Activated CD4-positive, alpha-beta T cell treated with anti-CD3 and anti-CD28 coated beads, Interleukin-2, amount 50 U/mL, for 16 hours (primary cell): ENCODE data around the gene CIITA.
"Not testable (repeated sequence)": the region's sequence is repeated elsewhere in the genome, so short reads cannot be mapped to it uniquely, and the experiment has no call there.

Experiments
- DNase-seq: peaks from one replicate; pipeline ENCODE4 v3.0.0-alpha.2; 2020

CIITA gene

DNA sequence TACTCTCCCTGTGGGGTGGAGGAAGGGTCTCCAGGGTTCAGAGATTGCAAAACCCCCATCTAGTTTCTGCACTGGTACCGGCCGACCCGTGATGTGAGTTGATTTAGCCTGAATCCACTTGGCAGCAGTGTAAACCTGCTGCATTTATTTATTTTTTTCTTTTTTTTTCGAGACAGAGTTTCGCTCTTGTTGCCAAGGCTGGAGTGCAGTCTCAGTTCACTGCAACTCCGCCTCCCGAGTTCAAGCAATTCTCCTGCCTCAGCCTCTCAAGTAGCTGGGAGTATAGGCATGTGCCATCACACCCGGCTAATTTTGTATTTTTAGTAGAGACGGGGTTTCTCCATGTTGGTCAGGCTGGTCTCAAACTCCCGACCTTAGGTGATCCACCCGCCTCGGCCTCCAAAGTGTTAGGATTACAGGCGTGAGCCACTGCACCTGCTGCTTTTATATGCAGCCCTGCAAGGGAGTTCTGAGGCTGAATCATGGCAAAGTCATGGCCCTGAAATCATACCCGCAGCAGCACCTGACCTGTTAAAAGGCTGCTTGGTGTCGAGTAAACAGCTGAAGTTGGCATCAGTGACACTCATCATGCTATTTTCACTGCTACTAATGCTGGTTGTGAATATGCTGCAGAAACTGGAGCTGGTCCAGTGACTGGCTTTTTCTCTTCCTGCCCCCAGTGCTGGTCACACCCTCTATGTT, 43.9 kb downstream of the CIITA start:
- no peak for DNase-seq

DNA sequence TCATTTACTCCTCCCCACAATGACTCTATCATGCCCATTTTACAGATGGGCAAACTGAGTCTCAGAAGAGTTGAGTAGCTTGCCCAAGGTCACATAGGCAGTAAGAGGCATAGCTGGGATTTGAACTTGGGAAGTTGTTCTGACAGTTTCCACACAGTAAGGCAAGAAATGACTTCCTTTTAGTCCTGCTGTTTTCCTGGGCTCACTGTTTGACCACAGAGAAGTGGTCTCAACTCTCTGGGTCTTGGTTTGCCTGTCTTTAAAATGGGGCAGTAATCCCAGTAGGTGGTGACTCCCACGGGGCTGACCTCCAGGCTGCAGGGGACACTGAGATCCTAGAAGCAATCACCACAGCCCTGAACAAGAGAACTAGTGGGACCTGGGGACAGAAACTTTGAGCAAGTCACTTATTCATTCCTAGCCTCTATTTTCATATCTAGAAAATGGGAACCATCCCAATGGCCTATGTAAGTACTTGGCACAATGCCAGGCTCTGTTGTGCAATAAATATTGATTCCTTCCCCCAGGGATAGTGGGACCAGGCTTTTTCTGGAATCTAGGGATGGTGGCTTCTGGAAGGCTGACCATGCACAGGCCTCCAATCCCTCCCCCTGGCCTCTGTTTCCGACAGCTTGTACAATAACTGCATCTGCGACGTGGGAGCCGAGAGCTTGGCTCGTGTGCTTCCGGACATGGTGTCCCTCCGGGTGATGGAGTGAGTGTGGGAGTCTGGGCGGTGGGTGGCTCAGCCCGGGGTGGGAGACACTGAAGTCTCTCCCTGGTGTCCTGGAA, 44.7 kb downstream of the CIITA start:
- DNase-seq: no peak

DNA sequence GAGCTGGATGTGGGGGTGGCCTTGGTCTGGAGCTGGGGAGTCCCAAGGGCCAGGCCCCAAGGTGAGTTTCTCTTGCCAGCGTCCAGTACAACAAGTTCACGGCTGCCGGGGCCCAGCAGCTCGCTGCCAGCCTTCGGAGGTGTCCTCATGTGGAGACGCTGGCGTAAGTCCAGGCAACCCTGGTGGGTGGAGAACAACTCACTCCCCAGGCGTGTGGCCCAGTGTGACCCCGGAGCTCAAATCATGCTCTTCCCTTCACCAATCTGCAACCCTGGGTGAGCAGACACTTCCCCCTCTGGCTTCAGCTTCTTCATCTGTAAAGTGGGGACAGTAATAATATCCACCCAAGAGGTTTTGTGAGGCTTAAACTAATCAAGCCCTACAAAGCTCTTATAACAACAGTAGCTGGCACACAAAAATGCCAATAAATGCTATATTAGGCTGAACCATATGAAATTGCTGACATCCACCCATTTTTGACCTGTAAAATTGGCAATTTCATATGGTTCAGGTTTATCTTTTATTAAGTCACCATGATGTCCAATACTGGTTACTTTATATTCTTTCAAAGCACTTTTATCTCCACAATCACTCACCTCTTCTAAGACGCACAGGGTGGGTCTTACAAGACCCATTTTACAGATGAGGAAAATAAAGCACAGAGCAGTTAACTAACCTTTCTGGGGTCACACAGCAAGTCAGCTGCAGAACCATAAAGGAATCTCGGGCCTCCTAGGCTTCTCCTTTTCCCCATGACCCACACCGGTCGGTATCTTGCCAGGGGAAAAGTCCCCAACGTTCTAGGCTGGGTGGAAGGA, 45.5 kb downstream of the CIITA start:
- no peak for DNase-seq

DNA sequence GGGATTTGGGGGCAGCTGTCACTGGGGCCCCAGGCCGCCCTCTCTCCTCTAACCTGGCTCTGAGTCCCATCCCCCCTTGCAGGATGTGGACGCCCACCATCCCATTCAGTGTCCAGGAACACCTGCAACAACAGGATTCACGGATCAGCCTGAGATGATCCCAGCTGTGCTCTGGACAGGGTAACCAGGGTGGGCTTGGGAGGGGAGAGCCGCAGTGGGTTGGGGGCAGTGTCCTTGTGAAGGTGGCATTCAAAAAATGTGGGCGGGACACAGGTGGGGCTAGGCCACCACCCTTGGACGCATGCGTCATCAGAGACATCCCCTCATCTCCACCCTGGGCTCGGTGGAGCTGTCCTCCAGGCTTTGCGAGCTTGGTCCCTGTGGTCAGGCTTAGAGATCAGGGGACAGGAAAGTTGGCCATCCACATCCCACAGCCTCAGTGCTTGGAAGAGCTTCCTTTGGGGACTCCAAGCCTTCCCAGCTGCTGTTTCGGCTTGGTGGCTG, 46.2 kb downstream of the CIITA start:
- DNase-seq: no peak

DNA sequence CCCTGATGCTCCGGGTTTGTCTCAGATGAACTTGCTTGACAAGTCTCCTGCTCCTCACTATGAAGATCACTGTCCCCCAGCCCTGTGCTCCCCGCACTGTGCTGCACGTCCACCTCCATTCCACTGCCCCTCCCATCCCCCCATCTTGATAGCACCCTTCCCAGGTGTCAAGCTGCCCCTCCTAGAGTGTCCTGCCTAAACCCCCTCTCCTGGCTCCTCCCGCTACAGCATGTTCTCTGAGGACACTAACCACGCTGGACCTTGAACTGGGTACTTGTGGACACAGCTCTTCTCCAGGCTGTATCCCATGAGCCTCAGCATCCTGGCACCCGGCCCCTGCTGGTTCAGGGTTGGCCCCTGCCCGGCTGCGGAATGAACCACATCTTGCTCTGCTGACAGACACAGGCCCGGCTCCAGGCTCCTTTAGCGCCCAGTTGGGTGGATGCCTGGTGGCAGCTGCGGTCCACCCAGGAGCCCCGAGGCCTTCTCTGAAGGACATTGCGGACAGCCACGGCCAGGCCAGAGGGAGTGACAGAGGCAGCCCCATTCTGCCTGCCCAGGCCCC, 46.7 kb downstream of the CIITA start:
- no peak for DNase-seq

DNA sequence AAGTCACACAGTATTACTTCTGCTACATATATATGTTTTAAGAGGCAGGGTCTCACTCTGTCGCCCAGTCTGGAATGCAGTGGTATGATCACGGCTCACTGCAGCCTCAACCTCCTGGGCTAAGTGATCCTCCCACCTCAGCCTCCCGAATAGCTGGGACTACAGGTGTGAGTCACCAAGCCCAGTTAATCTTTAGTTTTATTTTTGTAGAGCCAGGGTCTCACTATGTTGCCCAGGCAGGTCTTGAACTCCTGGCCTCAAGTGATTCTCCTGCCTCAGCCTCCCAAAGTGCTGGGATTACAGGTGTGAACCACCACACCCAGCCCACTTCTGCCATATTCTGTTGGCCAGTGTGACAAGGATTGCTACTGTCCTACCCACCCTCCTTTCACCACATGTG, 48.3 kb downstream of the CIITA start:
- DNase-seq: not testable (repeated sequence)

DNA sequence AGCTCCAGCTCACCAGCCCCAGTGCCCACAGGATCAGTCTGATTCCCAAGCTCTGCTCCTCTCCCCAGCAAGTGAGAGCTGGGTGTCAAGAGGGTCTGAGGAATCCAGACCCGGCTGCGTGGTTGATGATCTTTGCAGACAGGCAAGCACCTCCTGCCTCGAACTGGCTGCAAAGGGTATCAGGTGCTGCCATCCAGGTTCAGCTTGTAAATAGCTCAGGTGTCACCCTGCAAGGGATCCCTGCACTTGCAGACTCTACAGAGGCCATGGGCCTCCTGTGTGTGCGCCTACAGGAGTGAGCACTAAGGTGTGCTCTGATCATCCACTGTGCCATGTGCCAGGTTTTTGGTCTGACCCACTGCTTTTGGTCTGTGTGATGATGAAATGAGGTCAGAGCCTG, 49.1 kb downstream of the CIITA start:
- DNase-seq: no peak

DNA sequence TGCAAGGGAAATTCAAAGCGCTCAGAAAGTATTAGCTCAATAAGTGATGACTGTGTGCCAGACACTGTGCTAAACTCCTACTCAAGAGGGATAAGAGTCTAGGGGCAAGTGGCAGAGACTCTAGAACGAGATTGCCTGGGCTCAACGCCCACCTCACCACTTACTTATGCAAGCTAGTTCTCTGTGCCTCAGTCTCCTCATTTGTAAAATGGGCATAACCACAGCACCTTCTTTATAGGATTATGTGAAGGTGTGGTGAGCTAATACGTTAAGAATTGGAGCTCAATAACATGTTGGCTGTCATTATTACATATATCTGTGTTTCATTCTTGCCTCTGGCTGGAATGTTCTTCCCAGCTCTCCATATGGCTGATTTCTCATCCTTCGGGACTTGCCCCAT, 49.9 kb downstream of the CIITA start:
- DNase-seq: no peak

DNA sequence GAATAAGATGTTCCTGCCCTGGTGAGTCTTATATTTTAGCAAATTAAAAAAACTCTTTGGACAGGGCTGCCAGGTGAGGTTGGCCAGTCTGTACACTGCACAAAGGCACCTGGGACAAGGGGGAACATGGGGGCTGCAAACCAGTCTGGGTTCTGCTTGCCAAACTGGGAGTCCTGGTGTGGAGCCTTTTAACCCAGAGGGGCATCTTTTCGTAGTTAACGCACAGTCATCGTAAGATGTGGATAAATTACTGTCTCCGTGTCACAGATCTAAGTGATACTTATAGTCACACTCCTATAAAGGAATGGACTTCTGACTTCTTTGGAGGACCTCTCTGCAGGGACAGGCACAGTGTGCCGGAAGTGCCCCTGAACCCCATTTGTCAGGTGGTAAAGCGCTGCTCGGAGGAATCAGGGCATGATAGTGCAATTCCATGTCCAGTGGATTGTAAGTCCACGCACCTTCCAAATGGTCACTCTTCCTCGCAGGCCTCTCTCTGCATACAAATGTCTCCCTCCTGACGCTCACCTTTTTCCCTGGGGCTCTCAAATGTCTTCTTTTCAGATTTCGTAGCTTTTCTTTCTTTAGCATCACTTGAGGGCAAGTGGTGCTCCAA, 50.6 kb downstream of the CIITA start:
- DNase-seq: no peak

DNA sequence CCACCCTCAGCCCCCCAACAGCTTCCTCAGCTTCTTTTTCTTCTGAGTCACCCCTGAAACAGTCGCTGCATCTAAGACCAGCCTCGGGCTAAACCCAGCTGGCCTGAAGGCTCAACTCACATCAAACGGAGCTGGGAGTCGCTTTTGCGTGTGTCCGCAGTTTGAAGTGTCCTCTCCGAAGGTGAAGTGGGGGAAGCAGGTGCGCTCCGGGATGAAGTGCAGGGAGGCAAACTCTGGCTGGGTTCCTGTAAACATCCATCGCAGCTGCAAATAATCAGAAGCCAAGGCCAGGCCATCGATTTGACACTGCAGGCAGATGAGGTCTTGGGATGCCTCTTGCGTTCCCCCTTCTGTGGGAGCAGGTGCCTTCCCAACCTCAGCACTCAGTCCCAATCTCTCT, 52.1 kb downstream of the CIITA start:
- DNase-seq: not testable (repeated sequence)

DNA sequence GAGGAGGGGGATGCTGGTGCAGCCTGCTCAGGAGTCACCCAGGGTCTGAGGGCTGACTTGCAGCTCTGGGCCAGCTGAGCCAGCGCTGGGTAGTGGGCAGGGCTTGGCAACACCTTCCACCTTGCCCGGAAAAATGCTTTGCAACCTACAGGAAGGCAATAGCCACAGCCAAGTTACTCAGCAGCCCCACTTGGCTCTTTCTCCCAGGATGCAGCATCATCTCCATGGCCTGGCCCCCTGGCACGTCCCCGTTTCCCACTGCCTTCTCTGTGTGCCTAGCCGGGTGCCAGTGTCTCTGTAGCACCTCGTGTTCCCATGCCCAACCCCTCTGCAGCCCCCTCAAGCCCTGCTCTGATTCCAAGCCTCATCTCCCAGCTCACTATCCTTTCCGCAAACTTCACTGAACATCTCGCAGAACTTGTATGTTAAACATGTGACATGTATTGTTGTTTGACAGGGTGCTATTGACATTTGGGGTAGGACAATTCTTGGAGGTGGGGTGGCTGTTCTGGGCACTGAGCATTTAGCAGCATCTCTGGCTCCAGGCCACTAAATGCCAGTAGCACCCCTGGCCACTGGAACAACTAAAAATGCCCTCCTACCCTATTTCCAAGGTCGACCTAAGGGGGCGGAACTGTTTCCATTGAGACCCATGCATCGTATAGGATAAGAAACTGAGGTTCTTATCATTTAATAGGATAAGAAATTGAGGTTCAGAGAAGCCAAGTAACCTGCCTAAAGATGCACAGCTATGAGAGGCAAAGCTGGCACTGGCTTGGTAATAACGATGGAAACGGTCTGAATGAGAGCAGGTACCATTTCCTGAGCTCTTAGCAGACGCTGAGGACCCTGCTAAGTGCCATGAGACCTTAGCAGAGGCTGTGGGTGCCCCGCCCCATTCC, 53.1 kb downstream of the CIITA start:
- no peak for DNase-seq

DNA sequence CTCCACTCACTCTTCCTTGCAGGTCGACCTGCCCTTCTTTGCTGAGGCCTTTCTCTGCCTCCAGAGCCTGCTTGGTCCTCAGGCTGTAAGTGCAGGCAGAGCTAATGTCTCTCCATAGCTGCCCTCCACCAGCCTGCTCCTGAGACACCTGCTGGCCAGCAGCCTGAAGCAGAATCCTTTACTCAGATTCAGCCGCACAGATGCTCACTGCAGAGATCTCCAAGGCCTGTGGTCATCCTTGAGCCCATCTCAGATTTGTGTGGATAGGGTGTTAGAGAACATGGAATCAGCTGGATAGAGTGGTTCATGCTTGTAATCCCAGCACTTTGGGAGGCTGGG, 53.7 kb downstream of the CIITA start:
- no peak for DNase-seq

DNA sequence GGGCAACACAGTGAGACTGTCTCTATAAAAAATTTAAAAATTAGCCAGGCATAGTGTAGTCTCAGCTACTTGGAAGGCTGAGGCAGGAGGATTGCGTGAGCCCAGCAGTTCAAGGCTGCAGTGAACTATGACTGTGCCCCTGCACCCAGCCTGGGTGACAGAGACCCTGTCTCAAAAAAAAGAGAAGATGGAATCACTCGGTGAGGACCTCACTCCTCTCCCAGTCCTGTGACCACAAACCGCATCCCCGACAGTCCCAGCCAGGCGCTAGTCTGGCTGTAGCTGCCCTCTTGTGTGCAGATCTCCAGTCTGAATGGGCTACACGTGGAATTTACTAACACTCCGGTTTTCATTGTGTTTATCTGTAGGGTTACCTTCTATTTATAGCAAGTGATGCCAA, 54.1 kb downstream of the CIITA start:
- no peak for DNase-seq

DNA sequence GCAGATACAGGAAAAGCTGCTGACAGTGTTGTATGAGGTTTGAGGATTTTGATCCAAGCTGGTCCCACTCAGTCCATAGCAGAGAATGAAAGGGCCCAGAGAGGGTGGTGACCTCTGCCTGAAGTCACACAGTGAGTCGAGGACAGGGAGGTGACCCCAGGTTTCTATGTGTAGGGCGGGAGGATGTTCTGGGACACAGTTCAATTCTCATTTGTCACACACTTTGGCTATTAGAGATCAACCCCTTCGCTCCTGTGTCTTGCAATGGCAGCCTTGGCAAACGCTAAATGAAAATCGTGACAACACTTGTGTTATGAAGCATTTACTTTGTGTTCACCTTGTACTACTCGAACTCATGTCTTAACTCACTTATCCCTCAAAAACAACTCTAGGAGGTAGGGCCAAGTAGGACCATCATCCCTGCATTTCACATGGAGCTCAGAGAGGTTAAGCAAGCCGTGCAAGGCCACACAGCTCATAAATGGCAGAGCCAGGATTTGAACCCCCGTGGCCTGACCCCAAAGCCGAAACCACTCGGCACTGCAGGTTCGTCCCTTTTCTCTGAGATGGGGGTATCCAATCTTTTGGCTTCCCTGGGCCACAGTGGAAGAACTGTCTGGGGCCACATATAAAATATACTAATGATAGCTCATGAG, 55.1 kb downstream of the CIITA start:
- DNase-seq: no peak

DNA sequence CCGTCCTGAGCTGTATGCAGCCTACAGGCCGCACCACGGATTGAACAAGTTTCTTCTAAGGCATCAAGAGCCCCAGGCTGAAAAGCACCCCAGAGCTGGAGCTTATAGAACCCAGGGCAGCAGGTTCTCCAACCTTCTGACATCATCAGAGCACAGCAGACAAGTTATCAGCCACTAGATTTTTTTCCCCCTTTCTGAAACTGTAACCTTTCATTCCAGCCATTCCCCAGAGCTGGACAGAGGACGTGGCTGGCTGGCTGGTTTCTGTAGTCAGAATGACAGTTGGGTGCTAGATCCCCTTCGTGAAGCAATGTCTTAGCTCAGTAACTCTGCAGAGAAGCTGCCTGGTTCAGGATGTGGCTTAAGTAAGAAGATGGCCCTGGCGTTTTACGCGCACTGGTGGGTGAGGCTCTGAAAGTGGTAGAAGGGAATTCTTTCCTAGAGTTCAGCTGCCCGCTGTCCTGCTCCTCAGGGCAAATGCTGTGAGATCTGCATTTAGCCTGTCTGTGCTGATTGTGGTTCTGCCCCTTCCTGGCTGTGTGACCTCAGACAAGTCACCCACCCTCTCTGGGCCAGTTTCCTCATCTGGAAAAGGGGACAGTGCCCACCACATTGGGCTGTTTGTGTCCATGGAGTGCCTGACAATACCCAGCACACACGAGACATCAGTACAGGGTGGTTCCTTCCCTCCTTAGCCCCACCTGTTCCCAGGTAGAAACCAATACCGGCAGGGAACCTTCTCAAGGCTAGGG, 56.1 kb downstream of the CIITA start:
- DNase-seq: no peak

DNA sequence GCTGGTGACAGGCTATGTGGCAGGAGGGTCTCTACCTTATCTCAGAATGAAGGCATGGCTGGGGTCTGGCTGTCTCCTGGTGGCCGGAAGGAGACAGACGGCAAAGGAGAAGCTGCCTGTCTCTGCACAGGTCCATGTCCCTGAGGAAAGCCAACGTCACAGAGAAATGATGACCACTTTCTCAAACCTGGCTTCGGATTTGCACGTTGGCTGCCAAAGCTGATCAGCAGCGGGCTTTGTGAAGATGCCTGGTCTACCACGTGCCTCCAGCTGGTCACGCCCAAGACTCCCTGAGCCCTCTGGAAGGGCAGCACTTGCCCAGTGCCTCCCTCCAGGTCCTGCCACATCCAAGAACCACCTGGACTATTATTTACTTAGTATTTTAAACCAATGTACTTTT, 56.9 kb downstream of the CIITA start:
- no peak for DNase-seq

DNA sequence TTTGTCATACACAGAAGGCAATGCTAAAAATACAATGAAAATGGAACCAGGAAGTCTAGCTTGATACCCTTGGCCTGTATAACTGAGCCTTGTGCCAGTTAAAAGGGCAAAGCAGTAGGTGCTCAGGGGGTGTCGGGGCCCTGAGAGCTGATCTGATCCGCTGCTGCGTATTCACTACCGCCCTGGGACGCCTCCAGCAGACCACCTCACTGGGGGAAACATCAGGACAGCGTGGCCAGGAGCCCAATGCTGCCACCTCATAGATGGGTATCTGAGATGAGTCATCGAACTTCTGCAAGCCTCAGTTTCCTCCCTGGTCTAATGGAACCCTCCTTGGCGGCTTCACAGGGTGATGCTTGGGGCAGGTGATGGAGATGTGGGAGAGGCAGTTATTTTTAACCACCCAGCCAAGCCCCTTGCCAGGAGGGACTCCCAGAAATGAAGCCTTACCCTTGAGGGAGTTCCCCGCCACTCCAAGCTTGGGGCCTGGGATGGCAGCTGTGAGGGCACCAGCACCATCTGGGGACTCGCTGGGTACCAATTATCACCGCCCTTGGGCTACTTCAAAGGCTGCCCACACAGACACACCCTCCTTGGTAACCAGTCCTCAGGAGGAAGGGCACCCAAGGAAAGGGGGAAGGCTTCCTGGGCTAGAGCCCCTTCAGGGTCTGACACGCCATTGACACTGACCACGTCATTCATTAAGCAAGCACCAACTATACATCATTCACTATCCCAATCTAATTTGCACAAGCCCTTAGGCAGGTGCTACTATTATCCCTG, 57.5 kb downstream of the CIITA start:
- DNase-seq: no peak

DNA sequence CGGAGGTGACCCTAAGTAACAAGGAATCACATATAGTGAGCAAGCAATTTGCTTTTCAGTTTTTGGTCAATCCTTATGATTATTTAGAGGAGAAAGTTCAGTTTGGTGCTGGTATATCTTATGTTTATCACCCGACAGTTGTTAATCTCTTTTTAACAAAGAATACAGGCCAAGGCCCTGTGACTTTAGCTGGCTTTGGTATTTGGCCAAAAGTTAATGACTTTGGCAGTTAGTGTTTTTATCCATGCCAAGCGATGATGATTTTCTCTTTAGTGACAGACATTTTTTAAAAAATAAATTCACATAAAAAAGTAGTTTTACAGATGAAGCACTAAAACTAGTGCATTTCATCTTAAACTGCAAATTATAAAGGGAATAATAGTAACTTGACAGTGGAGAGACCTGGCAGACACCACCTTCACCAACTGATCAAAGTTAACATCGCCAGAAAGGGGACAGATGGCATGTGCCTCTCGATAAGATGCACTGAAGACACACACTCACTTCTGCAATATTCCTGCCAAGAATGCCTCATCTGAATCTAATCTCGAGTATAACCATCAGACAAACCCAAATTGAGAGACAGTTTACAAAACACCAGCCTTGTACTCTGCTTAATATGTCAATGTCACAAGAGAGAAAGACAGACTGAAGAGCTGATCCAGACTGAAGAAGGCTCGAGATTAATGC, 58.4 kb downstream of the CIITA start:
- DNase-seq: no peak
